ENCODE measurements around the gene CLBA1.
"Not testable (repeated sequence)": the region's sequence is repeated elsewhere in the genome, so short reads cannot be mapped to it uniquely, and the experiment has no call there.

The CLBA1 gene

DNA sequence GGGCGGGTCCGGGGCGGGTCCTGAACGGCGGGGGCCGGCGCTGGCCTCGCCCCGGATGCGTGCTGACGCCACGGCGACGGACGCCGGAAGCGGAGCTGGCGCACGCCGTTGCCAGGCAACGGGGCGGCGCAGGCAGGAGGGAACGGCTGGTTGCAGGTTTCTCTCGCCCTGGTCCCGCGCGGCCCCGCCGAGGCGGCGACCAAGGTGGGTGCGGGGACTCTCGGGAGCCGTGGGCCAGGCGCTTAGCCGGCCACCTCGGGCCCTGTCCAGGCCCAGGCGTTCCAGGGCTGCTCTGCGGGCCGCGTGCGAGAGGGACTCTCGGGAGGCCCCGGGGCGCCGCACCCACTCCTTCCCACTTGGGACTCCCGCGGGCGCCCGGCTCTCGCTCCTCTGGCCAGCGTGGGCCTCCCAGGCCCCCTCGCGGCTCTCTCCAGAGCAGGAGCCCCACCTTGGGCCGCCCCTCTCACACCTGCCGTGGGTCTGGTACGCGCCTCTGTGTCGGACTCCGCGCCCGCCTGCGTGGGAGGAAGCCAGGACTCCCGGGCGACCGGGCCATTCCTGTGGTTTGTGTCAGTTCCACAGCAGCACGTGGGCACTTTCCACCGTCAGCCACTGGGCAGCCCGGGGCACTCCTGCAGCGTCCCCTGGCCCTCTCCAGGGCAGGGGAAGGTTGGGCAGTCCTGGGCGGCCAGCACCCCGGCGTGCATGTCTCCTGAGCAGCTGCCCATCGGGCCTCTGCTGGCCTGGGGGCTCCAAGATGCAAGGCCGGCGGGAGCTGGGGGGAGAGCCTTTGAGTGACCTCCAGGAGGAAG is at the start of gene CLBA1:
TSS of gene CLBA1 (plus strand) at position 114 of the 812 bp plus-strand sequence. CDS start at position 758, 644 bp downstream.
- peak; percentile 55 for DNase-seq

DNA sequence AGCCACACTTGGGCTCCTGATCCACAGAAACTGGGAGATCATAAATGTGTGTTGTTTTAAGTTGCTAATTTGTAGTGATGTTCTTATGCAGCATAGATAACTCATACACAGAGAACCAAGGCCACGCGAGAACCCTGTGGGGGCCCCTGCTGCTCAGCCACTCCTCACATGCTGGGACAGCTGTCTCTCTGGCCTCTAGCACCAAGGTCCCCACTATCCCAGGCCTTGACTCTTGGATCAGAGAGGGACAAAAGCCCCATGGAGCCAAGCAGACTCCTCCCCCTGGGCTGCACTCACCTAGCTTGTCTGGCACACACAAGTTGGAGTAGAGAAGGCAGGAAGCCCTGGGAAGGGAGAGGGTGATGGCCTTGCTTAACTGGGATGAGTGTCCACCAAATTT is 49.6 kb upstream of the CLBA1 start:
- no peak for DNase-seq

- no peak for DNase-seq
Measured at GRCh38 chr14:104936361-104937155, 49.0 kb upstream of the CLBA1 start.

DNA sequence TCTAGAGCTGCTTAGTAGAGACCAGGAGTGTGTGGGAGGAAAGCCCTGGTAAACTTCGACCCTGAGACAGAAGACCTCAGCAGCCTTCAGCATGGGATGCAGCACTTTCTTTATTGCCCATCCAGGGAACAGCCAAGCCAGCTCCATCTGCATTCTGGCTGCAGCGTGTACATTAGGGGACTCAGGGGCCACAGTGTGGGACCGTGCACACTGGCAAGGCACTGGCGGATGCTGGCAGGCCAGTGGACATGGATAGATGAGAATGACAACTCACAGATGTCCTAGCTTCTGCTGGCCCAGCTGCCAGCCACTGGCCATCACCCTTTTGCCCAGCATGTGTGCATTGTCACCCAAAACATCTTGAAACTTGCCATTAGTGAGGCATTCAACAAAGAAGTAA is 48.4 kb upstream of the CLBA1 start:
- no peak for DNase-seq

DNA sequence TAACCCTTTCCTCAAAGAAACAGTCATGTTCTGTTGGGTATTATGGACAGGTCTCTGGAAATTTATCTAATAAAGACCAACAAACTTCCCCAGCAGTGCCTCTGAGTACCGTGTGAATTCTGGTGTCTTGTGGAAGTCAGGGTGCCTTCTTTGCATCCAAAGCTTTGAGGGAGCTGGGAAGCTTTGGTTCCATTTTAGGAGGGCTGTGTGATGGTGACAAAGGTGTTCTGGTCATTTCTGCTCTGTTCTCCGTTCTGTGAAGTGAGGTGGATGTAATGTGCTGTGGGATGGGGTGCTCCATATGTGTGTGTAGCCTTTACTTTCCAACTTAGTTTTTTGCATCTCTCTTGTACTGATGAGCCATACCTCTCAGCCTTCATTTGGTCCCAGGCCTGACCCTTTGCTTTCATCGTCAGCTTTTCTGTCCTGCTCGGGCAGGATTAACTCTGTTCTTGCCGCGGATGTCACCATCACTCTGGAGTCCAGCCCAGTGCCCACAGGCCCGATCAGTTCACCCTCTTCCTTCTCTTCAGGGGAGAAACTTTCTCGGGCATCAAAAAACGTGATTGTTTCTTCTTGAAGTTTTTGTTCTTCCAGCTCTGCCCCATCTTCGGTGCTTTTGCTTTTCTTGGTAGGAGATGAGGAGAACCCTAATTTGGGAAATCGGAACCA is 47.8 kb upstream of the CLBA1 start:
- no peak for DNase-seq

- DNase-seq = no peak
Measured at GRCh38 chr14:104938436-104938835, 47.2 kb upstream of the CLBA1 start.

- no peak for DNase-seq
Measured at GRCh38 chr14:104938960-104939359, 46.6 kb upstream of the CLBA1 start.

DNA sequence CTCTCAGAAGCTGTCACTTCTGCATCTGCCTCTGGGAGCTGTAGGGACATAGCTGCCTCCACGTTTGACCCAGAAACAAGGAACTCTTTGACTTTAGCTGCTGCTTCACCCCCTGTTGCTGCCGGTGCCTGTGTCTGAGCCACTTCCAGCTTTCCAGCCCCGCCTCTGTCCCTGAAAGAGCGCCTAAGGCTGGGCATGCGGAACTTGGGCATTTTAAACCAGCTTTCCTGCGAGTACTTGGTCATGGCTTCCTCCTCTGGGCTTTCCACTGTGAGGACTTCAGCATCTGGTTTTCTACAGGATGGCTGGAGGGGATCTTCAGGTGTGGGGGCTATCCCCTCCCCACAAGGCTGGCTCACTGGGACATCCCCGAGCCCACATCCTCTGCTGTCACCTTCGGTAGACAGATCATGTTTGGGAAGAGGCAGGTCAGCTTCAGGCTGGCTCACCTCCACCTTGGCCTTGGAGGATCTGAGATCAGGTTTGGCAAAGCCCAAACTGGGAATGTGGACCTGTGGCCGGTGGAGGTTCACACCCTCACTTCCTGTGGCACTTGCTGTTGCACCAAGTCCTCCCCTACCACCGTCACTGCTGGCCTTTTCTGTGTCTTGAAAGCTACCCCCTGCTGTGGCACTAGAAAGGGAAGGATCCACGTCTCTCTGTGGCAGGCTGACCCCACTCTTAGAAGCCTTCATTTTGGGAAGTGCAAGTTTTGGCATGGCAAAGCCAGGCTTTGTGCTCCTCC is 45.8 kb upstream of the CLBA1 start:
- no peak for DNase-seq

DNA sequence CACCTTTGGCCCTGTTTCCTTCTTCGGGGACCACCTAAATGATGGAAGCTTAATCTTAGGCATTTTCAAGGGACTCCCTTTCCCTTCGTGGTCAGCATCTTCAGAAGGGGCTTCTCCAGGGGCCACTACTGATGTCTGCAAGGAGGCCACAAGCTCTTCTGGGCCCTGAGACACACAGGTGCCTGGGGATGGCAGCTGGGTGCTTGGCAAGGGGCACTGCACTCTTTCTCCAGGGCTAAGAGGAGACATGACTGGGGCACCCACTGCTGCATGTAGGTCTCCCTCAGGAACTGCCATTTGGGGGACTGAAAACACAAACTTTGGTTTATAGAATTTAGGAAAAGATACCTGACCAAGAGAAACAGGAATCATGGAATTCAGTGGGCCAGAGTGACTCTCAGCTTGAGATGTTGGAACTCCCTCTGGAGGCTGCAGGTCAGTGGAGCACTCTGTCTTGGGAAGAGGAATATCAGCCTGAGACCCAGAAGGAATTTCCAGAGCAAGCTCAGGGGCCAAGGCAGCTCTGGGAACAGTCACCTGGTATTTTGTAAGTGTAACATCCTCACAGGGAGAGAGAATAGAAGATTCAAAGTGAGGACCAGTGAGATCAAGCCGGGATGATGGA is 45.0 kb upstream of the CLBA1 start:
- no peak for DNase-seq

- no peak for DNase-seq
Measured at GRCh38 chr14:104941508-104942365, 43.9 kb upstream of the CLBA1 start.

- DNase-seq = no peak
Measured at GRCh38 chr14:104942586-104942985, 43.0 kb upstream of the CLBA1 start.

DNA sequence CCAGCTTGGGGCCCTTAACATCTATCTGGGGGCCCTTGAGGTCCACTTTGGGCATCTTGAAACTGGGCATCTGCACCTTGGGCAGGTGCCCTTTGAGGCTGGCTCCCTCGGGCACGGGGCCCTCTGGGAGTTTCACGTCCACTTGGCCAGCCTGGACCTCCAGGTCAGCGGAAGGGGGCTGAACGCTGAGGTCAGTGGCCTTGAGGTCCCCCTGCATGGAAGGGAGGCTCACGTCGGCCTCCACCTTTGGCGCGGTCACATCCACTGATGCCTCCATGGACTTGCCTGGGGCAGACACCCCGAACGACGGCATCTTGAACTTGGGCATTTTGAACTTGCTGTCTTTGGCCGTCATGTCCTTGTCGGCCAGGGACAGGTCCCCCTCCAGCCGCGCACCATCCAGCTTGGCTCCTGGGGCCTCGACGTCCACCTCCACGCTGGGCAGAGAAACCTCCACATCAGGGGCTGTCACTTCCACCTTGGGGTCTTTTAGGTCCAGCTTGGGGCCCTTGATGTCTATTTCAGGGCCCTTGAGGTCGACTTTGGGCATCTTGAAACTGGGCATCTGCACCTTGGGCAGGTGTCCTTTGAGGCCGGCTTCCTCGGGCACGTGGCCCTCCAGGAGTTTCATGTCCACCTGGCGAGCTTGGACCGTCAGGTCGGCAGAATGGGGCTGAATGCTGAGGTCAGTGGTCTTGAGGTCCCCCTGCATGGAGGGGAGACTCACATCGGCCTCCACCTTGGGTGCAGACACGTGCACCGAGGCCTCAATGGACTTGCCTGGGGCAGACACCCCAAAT is 42.2 kb upstream of the CLBA1 start:
- DNase-seq = not testable (repeated sequence)

DNA sequence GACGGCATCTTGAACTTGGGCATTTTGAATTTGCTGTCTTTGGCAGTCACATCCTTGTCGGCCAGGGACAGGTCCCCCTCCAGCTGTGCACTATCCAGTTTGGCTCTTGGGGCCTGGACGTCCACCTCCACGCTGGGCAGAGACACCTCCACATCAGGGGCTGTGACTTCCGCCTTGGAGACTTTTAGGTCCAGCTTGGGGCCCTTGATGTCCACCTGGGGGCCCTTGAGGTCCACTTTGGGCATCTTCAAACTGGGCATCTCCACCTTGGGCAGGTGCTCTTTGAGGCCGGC is 41.6 kb upstream of the CLBA1 start:
- not testable (repeated sequence) for DNase-seq

DNA sequence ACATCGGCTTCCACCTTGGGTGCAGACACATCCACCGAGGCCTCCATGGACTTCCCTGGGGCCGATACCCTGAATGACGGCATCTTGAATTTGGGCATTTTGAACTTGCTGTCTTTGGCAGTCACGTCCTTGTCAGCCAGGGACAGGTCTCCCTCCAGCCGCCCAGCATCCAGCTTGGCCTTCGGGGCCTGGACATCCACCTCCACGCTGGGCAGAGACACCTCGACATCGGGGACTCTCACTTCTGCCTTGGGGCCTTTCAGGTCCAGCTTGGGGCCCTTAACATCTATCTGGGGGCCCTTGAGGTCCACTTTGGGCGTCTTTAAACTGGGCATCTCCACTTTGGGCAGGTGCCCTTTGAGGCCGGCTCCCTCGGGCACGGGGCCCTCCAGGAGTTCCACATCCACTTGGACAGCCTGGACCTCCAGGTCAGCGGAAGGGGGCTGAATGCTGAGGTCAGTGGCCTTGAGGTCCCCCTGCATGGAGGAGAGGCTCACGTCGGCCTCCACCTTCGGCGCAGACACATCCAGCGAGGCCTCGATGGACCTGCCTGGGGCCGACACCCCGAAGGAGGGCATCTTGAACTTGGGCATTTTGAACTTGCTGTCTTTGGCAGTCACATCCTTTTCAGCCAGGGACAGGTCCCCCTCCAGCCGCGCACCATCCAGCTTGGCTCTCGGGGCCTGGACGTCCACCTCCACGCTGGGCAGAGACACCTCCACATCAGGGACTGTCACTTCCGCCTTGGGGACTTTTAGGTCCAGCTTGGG is 41.0 kb upstream of the CLBA1 start:
- not testable (repeated sequence) for DNase-seq

- DNase-seq = not testable (repeated sequence)
Measured at GRCh38 chr14:104945266-104945665, 40.3 kb upstream of the CLBA1 start.

GRCh38 chr14:104945986-104946965 is 39.3 kb upstream of the CLBA1 start:
- not testable (repeated sequence) for DNase-seq

DNA sequence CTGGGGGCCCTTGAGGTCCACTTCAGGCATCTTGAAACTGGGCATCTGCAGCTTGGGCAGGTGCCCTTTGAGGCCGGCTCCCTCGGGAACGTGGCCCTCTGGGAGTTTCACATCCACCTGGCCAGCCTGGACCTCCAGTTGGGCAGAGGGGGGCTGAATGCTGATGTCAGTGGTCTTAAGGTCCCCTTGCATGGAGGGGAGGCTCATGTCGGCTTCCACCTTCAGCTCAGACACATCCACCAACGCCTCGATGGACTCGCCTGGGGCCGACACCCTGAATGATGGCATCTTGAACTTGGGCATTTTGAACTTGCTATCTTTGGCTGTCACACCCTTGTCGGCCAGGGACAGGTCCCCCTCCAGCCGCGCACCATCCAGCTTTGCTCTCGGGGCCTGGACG is 38.4 kb upstream of the CLBA1 start:
- not testable (repeated sequence) for DNase-seq

All from KG1 (cell line).